ENCODE results near the gene CRYZ.
A peak's percentile ranks its signal among the peaks of the same experiment; 100 is the strongest.
"Not testable (repeated sequence)": the region's sequence is repeated elsewhere in the genome, so short reads cannot be mapped to it uniquely, and the experiment has no call there.

CRYZ gene

DNA sequence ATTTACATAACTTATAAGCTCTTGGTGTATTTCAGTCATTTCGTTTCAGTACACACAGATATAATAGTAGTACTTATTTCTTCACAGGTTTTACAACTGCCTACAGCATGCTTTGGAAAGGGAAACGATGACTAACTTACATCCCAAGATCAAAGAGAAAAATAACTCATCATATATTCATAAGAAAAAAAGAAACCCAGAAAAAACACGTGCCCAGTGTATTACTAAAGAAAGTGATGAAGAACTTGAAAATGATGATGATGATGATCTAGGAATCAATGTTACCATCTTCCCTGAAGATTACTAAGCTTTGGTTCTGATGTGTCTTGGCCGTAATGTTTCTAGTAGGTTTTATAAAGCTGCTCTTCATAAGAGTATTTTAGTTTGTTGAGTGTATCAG lies 31.0 kb upstream of the CRYZ start:
- no peak overlapping the region for H3K4me3 ChIP-seq (ENCODE audit: low read depth in 1 of 5, low read length in 5 of 5)
- no peaks in the 10 kb centered on the region for H3K4me1 ChIP-seq (ENCODE audit: control insufficient read depth in 5 of 5, insufficient read depth in 5 of 5, low read length in 5 of 5)
- peaks cover 26 to 35% (median 29%) of the 10 kb centered on the region in 5 donors for H3K36me3 ChIP-seq (ENCODE audit: control insufficient read depth in 5 of 5, insufficient read depth in 5 of 5, low read length in 5 of 5)

DNA sequence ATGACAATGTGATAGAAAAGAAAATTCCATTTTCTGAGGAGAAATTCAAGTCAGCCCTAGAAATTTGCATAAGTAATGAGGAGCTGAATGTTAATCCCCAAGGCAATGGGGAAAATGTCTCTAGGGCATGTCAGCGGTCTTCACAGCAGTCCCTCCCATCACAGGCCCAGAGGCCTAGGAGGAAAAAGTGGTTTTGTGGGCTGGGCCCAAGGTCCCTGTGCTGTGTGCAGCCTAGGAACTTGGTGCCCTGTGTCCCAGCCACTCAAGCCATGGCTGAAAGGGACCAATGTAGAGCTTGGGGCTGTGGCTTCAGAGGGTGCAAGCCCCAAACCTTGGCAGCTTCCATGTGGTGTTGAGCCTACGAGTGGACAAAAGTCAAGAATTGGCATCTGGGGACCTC lies 23.8 kb upstream of the CRYZ start:
- not testable (repeated sequence) for H3K9ac ChIP-seq (ENCODE audit: low read length in 5 of 5); H3K27ac ChIP-seq (ENCODE audit: low read depth, low read length); H3K4me1 ChIP-seq (ENCODE audit: control insufficient read depth in 5 of 5, insufficient read depth in 5 of 5, low read length in 5 of 5); H3K27me3 ChIP-seq (ENCODE audit: control insufficient read depth in 5 of 5, insufficient read depth in 4 of 5, low read length in 5 of 5); H3K9me3 ChIP-seq (ENCODE audit: control insufficient read depth in 5 of 5, low read length in 5 of 5); H3K4me3 ChIP-seq (ENCODE audit: low read depth in 1 of 5, low read length in 5 of 5)
- peaks cover 48 to 76% (median 59%) of the 10 kb centered on the region in 5 donors for H3K36me3 ChIP-seq (ENCODE audit: control insufficient read depth in 5 of 5, insufficient read depth in 5 of 5, low read length in 5 of 5)

More for the DNA sequence above, 31.0 kb upstream of the CRYZ start:
- no peaks in the 10 kb centered on the region for H3K27me3 ChIP-seq (ENCODE audit: control insufficient read depth in 5 of 5, insufficient read depth in 4 of 5, low read length in 5 of 5)
- H3K9me3 ChIP-seq (ENCODE audit: control insufficient read depth in 5 of 5, low read length in 5 of 5): no peaks in the 10 kb centered on the region
- H3K9ac ChIP-seq (ENCODE audit: low read length in 5 of 5): no peak overlapping the region
- no peak overlapping the region for H3K27ac ChIP-seq (ENCODE audit: low read depth, low read length)

DNA sequence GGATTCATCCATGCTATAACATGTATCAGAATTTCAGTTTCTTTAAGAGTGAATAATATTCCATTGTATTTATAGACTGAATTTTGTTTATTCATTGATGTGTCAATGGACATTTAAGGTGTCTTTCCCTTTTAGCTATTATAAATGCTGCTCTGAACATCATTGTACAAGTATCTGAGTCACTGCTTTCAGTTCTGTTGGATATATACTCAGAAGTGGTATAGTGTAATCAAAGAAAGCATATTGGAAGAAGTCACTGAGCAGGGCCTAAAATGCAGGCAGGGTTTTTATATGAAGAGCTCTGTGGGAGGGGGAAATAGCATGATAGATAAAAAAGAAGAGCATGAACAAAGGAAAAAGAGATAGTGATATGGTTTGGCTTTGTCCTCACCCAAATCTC lies 22.6 kb upstream of the CRYZ start:
- Histone ChIP-seq H3K27ac (ENCODE audit: low read depth, low read length) (no peak overlapping the region), H3K9me3 (ENCODE audit: control insufficient read depth in 5 of 5, low read length in 5 of 5) (no peaks in the 10 kb centered on the region), H3K36me3 (ENCODE audit: control insufficient read depth in 5 of 5, insufficient read depth in 5 of 5, low read length in 5 of 5) (peaks cover 50 to 84% (median 60%) of the 10 kb centered on the region in 5 donors), H3K4me1 (ENCODE audit: control insufficient read depth in 5 of 5, insufficient read depth in 5 of 5, low read length in 5 of 5) (no peaks in the 10 kb centered on the region), H3K27me3 (ENCODE audit: control insufficient read depth in 5 of 5, insufficient read depth in 4 of 5, low read length in 5 of 5) (no peaks in the 10 kb centered on the region), H3K9ac (ENCODE audit: low read length in 5 of 5) (no peak overlapping the region), H3K4me3 (ENCODE audit: low read depth in 1 of 5, low read length in 5 of 5) (no peak overlapping the region)

DNA sequence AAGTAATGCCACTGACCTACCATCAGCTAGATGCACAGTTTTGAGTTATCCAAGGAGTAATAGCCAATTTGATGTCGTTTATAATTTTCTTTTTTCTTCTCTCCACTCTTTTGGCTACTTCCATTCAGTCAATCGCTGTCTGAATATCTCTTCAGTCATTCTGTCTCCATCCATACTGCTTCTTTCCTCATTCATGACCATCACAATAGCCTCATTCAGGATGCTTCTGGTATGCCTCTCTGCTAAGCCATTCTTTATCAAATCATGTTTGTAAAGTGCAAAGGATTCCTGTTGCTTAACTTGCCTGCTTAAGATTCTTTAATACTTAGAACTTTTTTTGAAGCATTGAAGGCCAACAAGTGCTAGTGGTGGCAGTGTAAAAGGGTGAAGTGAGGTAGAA lies 20.3 kb upstream of the CRYZ start:
- H3K4me1 ChIP-seq (ENCODE audit: control insufficient read depth in 5 of 5, insufficient read depth in 5 of 5, low read length in 5 of 5): no peaks in the 10 kb centered on the region
- H3K36me3 ChIP-seq (ENCODE audit: control insufficient read depth in 5 of 5, insufficient read depth in 5 of 5, low read length in 5 of 5): peaks cover 54 to 84% (median 58%) of the 10 kb centered on the region in 5 donors
- H3K4me3 ChIP-seq (ENCODE audit: low read depth in 1 of 5, low read length in 5 of 5): no peak overlapping the region

DNA sequence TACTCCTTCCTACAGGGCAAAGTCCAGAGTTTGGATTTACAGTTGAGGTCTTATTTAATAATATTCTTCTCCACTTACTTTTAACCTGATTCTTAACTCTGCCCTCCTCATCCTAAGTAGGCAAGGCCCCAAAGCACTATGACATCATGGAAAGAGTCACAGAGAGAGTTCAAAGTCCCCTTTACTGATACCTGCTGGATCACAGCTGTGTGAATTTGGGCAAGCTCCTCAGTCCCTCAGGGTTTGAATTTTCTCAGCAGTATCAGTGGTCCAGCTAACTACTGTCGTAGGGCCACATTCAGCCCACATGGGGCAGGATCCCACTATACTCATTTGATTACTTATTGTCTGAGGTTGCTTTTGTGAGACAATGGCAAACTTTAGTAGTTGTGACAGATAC lies 16.1 kb upstream of the CRYZ start:
- H3K27me3 ChIP-seq (ENCODE audit: control insufficient read depth in 5 of 5, insufficient read depth in 4 of 5, low read length in 5 of 5): no peaks in the 10 kb centered on the region
- peaks cover 0 to 4% (median 0%) of the 10 kb centered on the region in 5 donors for H3K9me3 ChIP-seq (ENCODE audit: control insufficient read depth in 5 of 5, low read length in 5 of 5)
- no peaks in the 10 kb centered on the region for H3K4me1 ChIP-seq (ENCODE audit: control insufficient read depth in 5 of 5, insufficient read depth in 5 of 5, low read length in 5 of 5)
- H3K36me3 ChIP-seq (ENCODE audit: control insufficient read depth in 5 of 5, insufficient read depth in 5 of 5, low read length in 5 of 5): peaks cover 38 to 71% (median 49%) of the 10 kb centered on the region in 5 donors
- no peak overlapping the region for H3K9ac ChIP-seq (ENCODE audit: low read length in 5 of 5)
- no peak overlapping the region for H3K4me3 ChIP-seq (ENCODE audit: low read depth in 1 of 5, low read length in 5 of 5)
- no peak overlapping the region for H3K27ac ChIP-seq (ENCODE audit: low read depth, low read length)

More for the DNA sequence above, 20.3 kb upstream of the CRYZ start:
- no peaks in the 10 kb centered on the region for H3K27me3 ChIP-seq (ENCODE audit: control insufficient read depth in 5 of 5, insufficient read depth in 4 of 5, low read length in 5 of 5)
- H3K9me3 ChIP-seq (ENCODE audit: control insufficient read depth in 5 of 5, low read length in 5 of 5): no peaks in the 10 kb centered on the region
- no peak overlapping the region for H3K27ac ChIP-seq (ENCODE audit: low read depth, low read length)
- no peak overlapping the region for H3K9ac ChIP-seq (ENCODE audit: low read length in 5 of 5)

DNA sequence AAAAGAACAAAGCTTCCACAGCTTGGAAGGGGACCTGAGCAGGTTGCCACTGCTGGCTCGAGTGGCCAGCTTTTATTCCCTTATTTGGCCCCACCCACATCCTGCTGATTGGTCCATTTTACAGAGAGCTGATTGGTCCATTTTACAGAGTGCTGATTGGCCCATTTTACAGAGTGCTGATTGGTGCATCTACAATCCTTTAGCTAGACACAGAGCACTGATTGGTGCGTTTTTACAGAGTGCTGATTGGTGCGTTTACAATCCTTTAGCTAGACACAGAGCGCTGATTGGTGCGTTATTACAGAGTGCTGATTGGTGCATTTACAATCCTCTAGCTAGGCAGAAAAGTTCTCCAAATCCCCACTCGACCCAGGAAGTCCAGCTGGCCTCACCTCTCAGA lies 12.4 kb upstream of the CRYZ start:
- H3K4me1 ChIP-seq (ENCODE audit: control insufficient read depth in 5 of 5, insufficient read depth in 5 of 5, low read length in 5 of 5); H3K27me3 ChIP-seq (ENCODE audit: control insufficient read depth in 5 of 5, insufficient read depth in 4 of 5, low read length in 5 of 5); H3K9me3 ChIP-seq (ENCODE audit: control insufficient read depth in 5 of 5, low read length in 5 of 5); H3K9ac ChIP-seq (ENCODE audit: low read length in 5 of 5); H3K4me3 ChIP-seq (ENCODE audit: low read depth in 1 of 5, low read length in 5 of 5); H3K27ac ChIP-seq (ENCODE audit: low read depth, low read length): not testable (repeated sequence)
- H3K36me3 ChIP-seq (ENCODE audit: control insufficient read depth in 5 of 5, insufficient read depth in 5 of 5, low read length in 5 of 5): peaks cover 16 to 66% (median 50%) of the 10 kb centered on the region in 5 donors

DNA sequence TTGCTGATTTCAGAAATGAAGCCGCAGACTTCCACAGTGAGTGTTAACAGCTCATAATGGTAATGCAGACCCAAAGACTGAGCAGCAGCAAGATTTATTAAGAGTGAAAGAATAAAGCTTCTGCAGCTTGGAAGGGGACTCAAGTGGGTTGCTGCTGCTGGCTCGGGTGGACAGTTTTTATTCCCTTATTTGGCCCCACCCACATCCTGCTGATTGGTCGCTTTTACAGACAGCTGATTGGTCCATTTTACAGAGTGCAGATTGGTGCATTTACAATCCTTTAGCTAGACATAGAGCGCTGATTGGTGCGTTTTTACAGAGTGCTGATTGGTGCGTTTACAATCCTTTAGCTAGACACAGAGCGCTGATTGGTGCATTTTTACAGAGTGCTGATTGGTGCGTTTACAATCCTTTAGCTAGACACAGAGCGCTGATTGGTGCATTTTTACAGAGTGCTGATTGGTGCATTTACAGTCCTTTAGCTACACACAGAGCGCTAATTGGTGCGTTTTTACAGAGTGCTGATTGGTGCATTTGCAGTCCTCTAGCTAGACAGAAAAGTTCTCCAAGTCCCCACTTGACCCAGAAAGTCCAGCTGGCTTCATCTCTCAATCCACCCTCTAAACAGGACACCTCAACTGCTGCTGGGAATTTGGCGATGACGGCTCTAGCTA lies 7.6 kb upstream of the CRYZ start:
- not testable (repeated sequence) for H3K9me3 ChIP-seq (ENCODE audit: control insufficient read depth in 5 of 5, low read length in 5 of 5); H3K9ac ChIP-seq (ENCODE audit: low read length in 5 of 5); H3K4me1 ChIP-seq (ENCODE audit: control insufficient read depth in 5 of 5, insufficient read depth in 5 of 5, low read length in 5 of 5); H3K4me3 ChIP-seq (ENCODE audit: low read depth in 1 of 5, low read length in 5 of 5); H3K27ac ChIP-seq (ENCODE audit: low read depth, low read length); H3K27me3 ChIP-seq (ENCODE audit: control insufficient read depth in 5 of 5, insufficient read depth in 4 of 5, low read length in 5 of 5)
- peaks cover 23 to 65% (median 56%) of the 10 kb centered on the region in 5 donors for H3K36me3 ChIP-seq (ENCODE audit: control insufficient read depth in 5 of 5, insufficient read depth in 5 of 5, low read length in 5 of 5)

DNA sequence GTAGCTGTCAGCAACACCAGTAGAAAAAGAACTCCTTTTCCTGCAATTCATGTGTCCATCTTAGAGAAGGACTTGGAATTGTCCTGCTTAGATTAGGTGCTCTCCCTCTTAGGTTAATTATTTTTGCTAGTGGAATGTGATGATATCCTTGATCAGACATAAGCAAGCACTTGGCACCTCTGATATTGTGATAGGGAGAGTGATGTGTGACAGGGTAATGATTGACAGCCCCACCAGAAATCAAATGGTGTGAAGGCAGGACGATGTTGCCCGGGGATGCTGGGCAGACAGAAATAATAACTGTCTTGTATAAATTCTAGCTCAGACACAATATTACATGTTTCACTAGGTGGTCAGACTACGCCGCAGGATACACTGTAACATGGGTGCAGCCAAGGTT lies 4.5 kb upstream of the CRYZ start:
- Histone ChIP-seq H3K4me1 (ENCODE audit: control insufficient read depth in 5 of 5, insufficient read depth in 5 of 5, low read length in 5 of 5) (peaks cover 0 to 19% (median 14%) of the 10 kb centered on the region in 5 donors), H3K9me3 (ENCODE audit: control insufficient read depth in 5 of 5, low read length in 5 of 5) (no peaks in the 10 kb centered on the region), H3K27ac (ENCODE audit: low read depth, low read length) (no peak overlapping the region), H3K27me3 (ENCODE audit: control insufficient read depth in 5 of 5, insufficient read depth in 4 of 5, low read length in 5 of 5) (no peaks in the 10 kb centered on the region), H3K36me3 (ENCODE audit: control insufficient read depth in 5 of 5, insufficient read depth in 5 of 5, low read length in 5 of 5) (peaks cover 23 to 45% (median 40%) of the 10 kb centered on the region in 5 donors), H3K9ac (ENCODE audit: low read length in 5 of 5) (no peak overlapping the region), H3K4me3 (ENCODE audit: low read depth in 1 of 5, low read length in 5 of 5) (no peak overlapping the region)

DNA sequence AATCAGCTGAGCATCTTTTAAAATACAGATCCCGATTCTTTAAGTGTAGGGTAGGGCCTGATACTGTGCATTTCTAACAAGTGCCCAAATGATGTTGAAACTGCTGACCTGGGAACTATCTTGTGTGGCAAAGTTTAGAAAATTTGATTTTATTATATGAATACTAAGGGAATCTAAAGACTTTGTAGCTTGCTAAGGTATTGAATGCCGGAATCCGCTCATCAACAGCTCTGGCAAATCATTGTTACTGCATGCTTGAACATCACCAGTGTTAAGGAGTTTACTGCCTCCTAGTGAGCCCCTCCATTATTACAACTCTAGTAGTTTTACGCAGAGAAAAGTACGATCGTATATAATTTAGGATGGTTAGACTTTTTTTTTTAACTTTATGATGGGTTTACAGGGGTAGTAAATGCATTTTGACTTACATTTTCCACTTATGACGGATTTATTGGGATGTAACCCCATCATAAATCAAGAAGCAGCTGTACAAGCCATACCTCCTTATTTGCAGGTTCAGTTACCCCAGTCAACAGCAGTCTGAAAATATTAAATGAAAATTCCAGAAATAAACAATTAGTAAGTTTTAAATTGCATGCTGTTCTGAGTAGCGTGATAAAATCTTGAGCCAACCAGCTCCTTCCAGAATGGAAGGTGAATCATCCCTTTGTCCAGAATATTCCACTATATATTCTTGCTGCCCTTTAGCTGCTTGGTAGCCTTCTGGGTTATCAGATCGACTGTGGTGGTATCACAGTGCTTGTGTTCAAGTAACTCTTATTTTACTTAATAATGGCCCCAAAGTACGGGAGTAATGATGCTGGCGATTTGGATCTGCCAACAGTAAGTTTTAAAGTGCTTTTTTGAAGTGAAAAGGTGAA lies 994 bp upstream of the CRYZ start:
- H3K9ac ChIP-seq (ENCODE audit: low read length in 5 of 5): peak overlapping the region; percentile 72 to 99 (median 95)
- peak overlapping the region; percentile 83 to 100 (median 99) for H3K4me3 ChIP-seq (ENCODE audit: low read depth in 1 of 5, low read length in 5 of 5)
- peak overlapping the region; percentile 96 for H3K27ac ChIP-seq (ENCODE audit: low read depth, low read length)
- no peaks in the 10 kb centered on the region for H3K9me3 ChIP-seq (ENCODE audit: control insufficient read depth in 5 of 5, low read length in 5 of 5)
- peaks cover 4 to 41% (median 28%) of the 10 kb centered on the region in 5 donors for H3K4me1 ChIP-seq (ENCODE audit: control insufficient read depth in 5 of 5, insufficient read depth in 5 of 5, low read length in 5 of 5)
- H3K27me3 ChIP-seq (ENCODE audit: control insufficient read depth in 5 of 5, insufficient read depth in 4 of 5, low read length in 5 of 5): no peaks in the 10 kb centered on the region
- peaks cover 12 to 16% (median 14%) of the 10 kb centered on the region in 5 donors for H3K36me3 ChIP-seq (ENCODE audit: control insufficient read depth in 5 of 5, insufficient read depth in 5 of 5, low read length in 5 of 5)

All from subcutaneous abdominal adipose tissue (tissue), 5 donors.